BE2C (cell line): ENCODE results near the gene NACC1.

Experiments
- DNase-seq: peaks from one replicate; pipeline ENCODE4 v3.0.0-alpha.2; 2020
- H3K27me3 ChIP-seq: fragments of 250-450 bp; sonication (Bioruptor Pico); 2 replicates; pipeline ENCODE4 v1.5.1; 2020; ENCODE audit warnings: mild to moderate bottlenecking
- H3K36me3 ChIP-seq: fragments of 250-450 bp; sonication (Bioruptor Pico); 2 replicates; pipeline ENCODE4 v1.5.1; 2020; ENCODE audit warnings: mild to moderate bottlenecking
- H3K4me1 ChIP-seq: fragments of 250-450 bp; sonication (Bioruptor Pico); 2 replicates; pipeline ENCODE4 v1.5.1; 2020
- H3K4me3 ChIP-seq: 2 replicates; pipeline ENCODE4 v1.5.1; 2011; ENCODE audit warnings: low read depth, low read length
- H3K9me3 ChIP-seq: fragments of 250-450 bp; sonication (Bioruptor Pico); 2 replicates; pipeline ENCODE4 v1.5.1; 2020
- TF ChIP-seq, protein P1 (sequence below): IDR thresholded peaks from 2 replicates; pipeline ENCODE4 v1.5.1; 2012; ENCODE audit warnings: mild to moderate bottlenecking, low read depth, low read length

Gene NACC1

DNA sequence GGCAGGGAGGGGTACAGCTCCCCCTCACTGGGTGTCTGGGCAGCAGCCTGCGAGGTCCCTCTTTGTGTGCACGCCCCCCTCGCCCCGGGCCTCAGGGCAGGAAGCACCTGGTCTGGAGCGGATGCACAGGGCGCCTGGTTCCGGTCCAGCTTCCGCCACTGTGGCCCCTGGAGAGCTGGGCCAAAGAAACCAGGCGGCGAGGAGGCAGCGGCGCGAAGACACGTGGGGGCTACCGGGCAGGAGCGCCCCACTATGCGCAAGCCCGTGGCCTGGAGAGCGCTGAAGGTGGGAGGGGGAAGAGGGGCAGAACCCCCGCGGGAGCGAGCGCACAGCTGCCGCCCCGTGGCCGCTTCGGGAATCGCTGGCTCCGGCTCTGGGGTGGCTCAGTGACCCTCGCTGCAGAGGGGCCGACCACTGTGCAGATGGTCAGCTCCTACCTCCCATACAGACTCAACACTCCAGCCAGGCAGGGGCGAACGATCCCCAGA lies 13.7 kb upstream of the NACC1 start:
- Histone ChIP-seq H3K27me3 (no peaks in the 10 kb centered on the region), H3K4me1 (peaks cover 16% of the 10 kb centered on the region), H3K4me3 (peak overlapping the region; percentile 13), H3K9me3 (no peaks in the 10 kb centered on the region), H3K36me3 (peaks cover 23% of the 10 kb centered on the region)
- TF ChIP-seq, protein P1, sequence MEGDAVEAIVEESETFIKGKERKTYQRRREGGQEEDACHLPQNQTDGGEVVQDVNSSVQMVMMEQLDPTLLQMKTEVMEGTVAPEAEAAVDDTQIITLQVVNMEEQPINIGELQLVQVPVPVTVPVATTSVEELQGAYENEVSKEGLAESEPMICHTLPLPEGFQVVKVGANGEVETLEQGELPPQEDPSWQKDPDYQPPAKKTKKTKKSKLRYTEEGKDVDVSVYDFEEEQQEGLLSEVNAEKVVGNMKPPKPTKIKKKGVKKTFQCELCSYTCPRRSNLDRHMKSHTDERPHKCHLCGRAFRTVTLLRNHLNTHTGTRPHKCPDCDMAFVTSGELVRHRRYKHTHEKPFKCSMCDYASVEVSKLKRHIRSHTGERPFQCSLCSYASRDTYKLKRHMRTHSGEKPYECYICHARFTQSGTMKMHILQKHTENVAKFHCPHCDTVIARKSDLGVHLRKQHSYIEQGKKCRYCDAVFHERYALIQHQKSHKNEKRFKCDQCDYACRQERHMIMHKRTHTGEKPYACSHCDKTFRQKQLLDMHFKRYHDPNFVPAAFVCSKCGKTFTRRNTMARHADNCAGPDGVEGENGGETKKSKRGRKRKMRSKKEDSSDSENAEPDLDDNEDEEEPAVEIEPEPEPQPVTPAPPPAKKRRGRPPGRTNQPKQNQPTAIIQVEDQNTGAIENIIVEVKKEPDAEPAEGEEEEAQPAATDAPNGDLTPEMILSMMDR: peak; percentile 77
- DNase-seq: peak; percentile 83

DNA sequence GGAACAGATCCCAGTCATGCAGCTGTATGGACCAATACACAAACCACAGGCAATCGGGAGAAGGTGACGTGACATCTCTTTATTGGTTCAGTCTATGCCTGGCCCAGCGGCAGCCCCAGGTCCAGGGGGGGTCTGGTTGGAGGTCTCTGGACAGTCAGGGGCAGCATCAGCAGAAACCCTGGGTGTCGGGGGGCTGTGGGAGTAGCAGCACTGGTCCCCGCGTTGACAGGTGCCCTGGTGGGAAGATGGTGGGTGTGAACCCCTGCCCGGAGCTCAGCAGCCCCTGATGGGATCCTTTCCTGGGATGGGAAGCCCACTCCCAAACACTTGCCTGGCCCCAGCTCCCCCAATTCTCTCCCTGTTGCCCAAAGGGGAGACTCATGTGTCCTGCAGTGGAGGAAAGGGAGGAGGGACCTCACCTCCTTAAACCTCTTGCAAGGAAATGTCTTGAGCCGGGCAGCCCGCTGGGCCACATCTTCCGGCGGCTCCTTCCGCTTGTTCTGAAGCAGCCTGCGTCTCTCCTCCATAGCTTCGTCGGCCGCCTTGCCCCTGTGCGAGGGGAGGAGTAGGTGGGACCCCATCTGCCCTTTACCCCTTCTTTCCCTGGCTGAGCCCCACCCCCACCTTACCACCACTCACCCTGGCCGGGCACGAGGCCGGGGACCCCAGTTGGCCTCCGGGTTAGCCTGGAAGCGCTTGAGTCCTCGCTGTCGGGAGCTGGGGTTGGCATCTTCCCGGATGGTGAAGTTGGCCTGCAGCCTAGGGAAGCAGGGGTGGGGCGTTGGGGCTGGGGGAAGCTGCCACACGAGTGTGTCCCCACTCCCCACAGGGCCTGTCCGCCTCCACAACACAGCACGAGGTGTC lies 13.0 kb upstream of the NACC1 start:
- Histone ChIP-seq H3K27me3 (no peaks in the 10 kb centered on the region), H3K4me3 (peak overlapping the region; percentile 13), H3K4me1 (peaks cover 16% of the 10 kb centered on the region), H3K9me3 (no peaks in the 10 kb centered on the region), H3K36me3 (peaks cover 27% of the 10 kb centered on the region)
- no peak for DNase-seq
- TF ChIP-seq, protein P1: no peak

DNA sequence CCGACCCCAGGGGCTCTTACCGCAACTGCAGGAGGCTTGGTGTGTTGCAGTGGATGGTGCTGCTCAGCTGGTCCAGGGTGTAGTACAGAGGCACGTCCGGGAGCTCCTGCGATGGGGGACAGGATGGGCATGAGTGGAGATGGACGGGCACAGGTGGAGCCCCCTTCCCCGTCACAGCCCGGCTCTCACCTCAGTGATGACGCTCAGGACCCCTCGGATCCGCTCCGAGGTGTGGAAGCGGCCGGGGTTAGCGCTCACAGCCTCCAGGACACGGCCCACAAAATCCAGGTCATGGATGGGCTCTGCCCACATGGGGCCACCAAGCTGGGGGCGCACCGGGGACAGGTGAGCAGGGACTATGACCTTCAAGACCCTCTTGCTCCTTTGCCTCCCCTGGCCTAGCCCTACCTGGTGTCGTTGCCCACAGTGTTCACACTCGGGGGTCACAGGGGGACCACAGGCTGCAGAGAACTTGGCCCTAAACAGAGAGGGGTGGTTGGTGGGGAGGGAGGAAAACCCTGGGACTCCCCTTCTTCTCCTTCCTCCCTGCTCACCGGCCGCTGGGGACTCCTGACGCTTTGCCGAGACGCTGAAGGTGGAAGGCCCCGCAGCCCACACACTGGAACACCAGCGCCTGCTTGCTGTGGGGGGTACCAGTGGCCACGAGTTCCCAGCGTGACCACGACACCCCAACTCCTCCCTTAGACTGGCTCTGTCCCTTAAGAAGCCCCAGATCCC lies 8.5 kb upstream of the NACC1 start:
- no peaks in the 10 kb centered on the region for H3K27me3 ChIP-seq
- DNase-seq: no peak
- peaks cover 4% of the 10 kb centered on the region; the same call in 1 of the 2 replicates for H3K4me1 ChIP-seq
- H3K36me3 ChIP-seq: peaks cover 60% of the 10 kb centered on the region
- no peak overlapping the region for H3K4me3 ChIP-seq
- TF ChIP-seq, protein P1: no peak
- H3K9me3 ChIP-seq: no peaks in the 10 kb centered on the region

DNA sequence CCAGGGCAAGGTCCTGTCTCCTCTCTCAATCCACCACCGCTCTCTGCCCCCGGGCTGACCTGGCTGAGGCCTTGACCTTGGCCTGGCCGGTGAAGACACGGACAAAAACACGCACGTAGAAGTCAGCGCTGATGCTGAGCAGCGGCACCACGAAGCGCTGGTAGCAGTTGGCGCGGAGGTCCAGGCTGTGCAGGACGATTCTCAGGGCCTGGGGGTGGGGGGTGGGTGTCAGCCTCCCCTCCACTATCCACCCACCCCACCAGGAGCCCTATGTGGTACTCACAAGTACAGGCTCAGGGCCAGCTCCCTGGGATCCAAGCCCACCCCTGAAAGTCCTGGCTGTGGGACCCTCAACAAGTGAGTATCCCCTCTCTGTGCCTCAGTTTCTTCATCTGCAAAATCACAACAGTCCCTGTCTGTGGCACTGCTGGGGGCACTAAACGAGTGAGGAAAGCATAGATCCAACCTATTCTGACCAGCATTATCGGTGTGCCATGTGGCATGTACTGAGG lies 7.9 kb upstream of the NACC1 start:
- DNase-seq: no peak
- Histone ChIP-seq H3K9me3 (no peaks in the 10 kb centered on the region), H3K4me1 (no peaks in the 10 kb centered on the region; the same call in 1 of the 2 replicates), H3K27me3 (no peaks in the 10 kb centered on the region), H3K36me3 (peaks cover 64% of the 10 kb centered on the region), H3K4me3 (no peak overlapping the region)
- TF ChIP-seq, protein P1: no peak

DNA sequence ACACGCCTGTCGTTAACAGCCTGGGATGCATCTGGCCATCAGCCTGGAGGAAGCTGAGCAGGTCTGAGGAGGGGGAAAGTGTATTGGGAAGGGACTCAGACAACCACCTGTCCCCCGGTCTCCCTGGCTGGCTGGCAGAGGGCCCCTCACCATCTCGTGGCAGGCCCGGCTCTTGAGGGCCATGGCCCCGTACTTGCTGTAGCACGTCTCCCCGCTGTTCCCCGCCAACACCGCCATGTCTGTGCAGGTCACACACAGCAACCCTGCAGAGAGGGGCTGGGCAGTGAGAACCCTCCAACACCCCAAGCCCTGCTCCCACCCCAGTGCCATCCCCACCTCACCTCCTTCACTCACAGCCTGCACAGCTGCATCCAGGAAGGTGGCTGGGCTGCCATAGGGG lies 5.5 kb upstream of the NACC1 start:
- H3K4me1 ChIP-seq: peaks cover 5% of the 10 kb centered on the region
- no peak overlapping the region for H3K4me3 ChIP-seq
- H3K36me3 ChIP-seq: peaks cover 58% of the 10 kb centered on the region
- TF ChIP-seq, protein P1: no peak
- H3K9me3 ChIP-seq: no peaks in the 10 kb centered on the region
- no peak for DNase-seq
- H3K27me3 ChIP-seq: no peaks in the 10 kb centered on the region
